Endothelial cell of umbilical vein (primary cell): ENCODE measurements around the gene RPGR. TPM values are rescaled to one million over a fixed set of nuclear protein-coding genes. Genes with fewer than 3 reads are reported as not detected.

Experiments
- BruUV-seq: library from RNA; stranded (reverse); fragments of 400-500 nt; replicated peaks from 2 replicates; lab custom pipeline; 2021; lab: Mats Ljungman, UMichigan
- CTCF ChIA-PET: fragments of 300-600, 350-600 bp; sonication (Branson Sonifier 250); formaldehyde crosslinking; loops from one replicate; lab custom pipeline; 2021; ENCODE audit warnings: antibody characterized with exemption, inconsistent platforms; lab: Charles Lee
- POLR2A ChIA-PET: fragments of 300-600, 350-600 bp; sonication (Branson Sonifier 250); formaldehyde crosslinking; loops from one replicate; lab custom pipeline; 2021; ENCODE audit warnings: antibody characterized with exemption, inconsistent platforms; lab: Charles Lee
- DNase-seq: peaks from one replicate; pipeline ENCODE4 v3.0.0-alpha.2; 2011; ENCODE audit warnings: low read depth, low spot score
- FAIRE-seq: peaks from 2 replicates; lab custom pipeline; 2011; peaks lifted over from hg19 to GRCh38; lab: Jason Lieb, UNC
- H2AFZ ChIP-seq: 2 replicates; pipeline ENCODE4 v1.6.0; 2012; ENCODE audit warnings: low read depth, low read length, control low read depth, inconsistent platforms
- H3K27ac ChIP-seq: 2 replicates; pipeline ENCODE4 v1.5.1; 2011; ENCODE audit warnings: low read depth, mild to moderate bottlenecking, control low read depth, low read length, moderate library complexity; ENCODE audit not compliant: insufficient read depth
- H3K27me3 ChIP-seq, 2 experiments: 2 replicates each; pipeline versions ENCODE4 v1.6.0 to v1.6.1; 2011; ENCODE audit warnings: low read length in 2 of 2, mixed read lengths in 1 of 2; ENCODE audit not compliant: control insufficient read depth in 2 of 2, insufficient read depth in 2 of 2
- H3K36me3 ChIP-seq, 2 experiments: 2 replicates in 1 of 2; 3 replicates in 1 of 2; pipeline ENCODE4 v1.5.1; 2011; ENCODE audit warnings: low read length in 2 of 2, mild to moderate bottlenecking in 1 of 2, moderate library complexity in 1 of 2; ENCODE audit not compliant: control insufficient read depth in 2 of 2, insufficient read depth in 2 of 2; ENCODE audit errors: extremely low read depth in 1 of 2
- H3K4me1 ChIP-seq: 3 replicates; pipeline ENCODE4 v1.5.1; 2011; ENCODE audit warnings: mild to moderate bottlenecking, low read length; ENCODE audit not compliant: control insufficient read depth, insufficient read depth; ENCODE audit errors: extremely low read depth
- H3K4me2 ChIP-seq: 2 replicates; pipeline ENCODE4 v1.6.1; 2011; ENCODE audit warnings: low read length, control low read depth, mixed read lengths; ENCODE audit not compliant: insufficient read depth
- H3K4me3 ChIP-seq, 3 experiments: fragments of 200-600 bp in 1 of 3; sonication (generic), shearing (Covaris generic) in 1 of 3; replicated peaks in 1 of 3; 2 replicates each; pipeline ENCODE4 v1.5.1; 2011 to 2016; ENCODE audit warnings: control low read depth in 3 of 3, low read length in 3 of 3, mild to moderate bottlenecking in 2 of 3, inconsistent platforms in 1 of 3, low read depth in 1 of 3, moderate library complexity in 1 of 3; ENCODE audit not compliant: insufficient read depth in 1 of 3
- H3K79me2 ChIP-seq: 2 replicates; pipeline ENCODE4 v1.6.0; 2012; ENCODE audit warnings: low read length, inconsistent platforms; ENCODE audit not compliant: control insufficient read depth, insufficient read depth
- H3K9ac ChIP-seq: replicated peaks from 2 replicates; pipeline ENCODE3; 2011; ENCODE audit warnings: low read length, control low read depth; ENCODE audit not compliant: insufficient read depth; ENCODE audit errors: extremely low read depth
- H3K9me1 ChIP-seq: replicated peaks from 3 replicates; pipeline ENCODE4 v1.6.0; 2011; ENCODE audit warnings: mild to moderate bottlenecking, low read length; ENCODE audit not compliant: control insufficient read depth, insufficient read depth; ENCODE audit errors: extremely low read depth
- H3K9me3 ChIP-seq: replicated peaks from 2 replicates; pipeline ENCODE4 v1.5.1; 2012; ENCODE audit warnings: low read length, inconsistent platforms; ENCODE audit not compliant: control insufficient read depth, insufficient read depth
- H4K20me1 ChIP-seq: replicated peaks from 2 replicates; pipeline ENCODE3; 2011; ENCODE audit warnings: mild to moderate bottlenecking, low read length; ENCODE audit not compliant: control insufficient read depth, insufficient read depth; ENCODE audit errors: extremely low read depth
- FOS ChIP-seq: IDR thresholded peaks from 2 replicates; pipeline ENCODE4 v1.6.1; 2011; ENCODE audit warnings: mild to moderate bottlenecking, low read length, moderate library complexity, borderline replicate concordance; ENCODE audit not compliant: insufficient read depth
- GATA2 ChIP-seq: IDR thresholded peaks from 2 replicates; pipeline ENCODE4 v1.7.0; 2011; ENCODE audit warnings: low read depth, mild to moderate bottlenecking, moderate library complexity, mixed read lengths, low read length; ENCODE audit not compliant: insufficient read length, insufficient read depth
- JUN ChIP-seq: IDR thresholded peaks from 2 replicates; pipeline ENCODE4 v1.6.1; 2011; ENCODE audit warnings: borderline replicate concordance, low read depth; ENCODE audit not compliant: insufficient read length, insufficient read depth
- POLR2A ChIP-seq: IDR thresholded peaks from 2 replicates; pipeline ENCODE4 v1.6.1; 2012; ENCODE audit warnings: low read depth, mild to moderate bottlenecking, control low read depth, low read length
- POLR2AphosphoS5 ChIP-seq: IDR thresholded peaks from 2 replicates; pipeline ENCODE4 v1.6.1; 2012; ENCODE audit warnings: low read depth, mild to moderate bottlenecking, control low read depth, low read length, moderate library complexity; ENCODE audit not compliant: insufficient read depth
- dilution Hi-C: fragments of 300-500 bp; cut with MboI; formaldehyde crosslinking; loops from one replicate; pipeline ENCODE4 v1.15.0; 2019; ENCODE audit warnings: low sequenced_read_pairs; ENCODE audit not compliant: extremely low pct_ligation_motif_present
- intact Hi-C: fragments of 100-400 bp; cut with micrococcal nuclease; formaldehyde crosslinking; loops from one replicate; pipeline ENCODE4 v1.10.0; 2022
- polyA plus RNA-seq, 4 experiments: library from polyadenylated mRNA; depleted of rRNA in 3 of 4; stranded (reverse) in 3 of 4; unstranded in 1 of 4; fragments of >200 nt; gene quantifications; 2 replicates each; pipeline versions ENCODE4 v1.2.1 to v1.2.3, GENCODE V29; 2011 to 2012; ENCODE audit warnings: missing spikeins in 1 of 4
- total RNA-seq: library from RNA; stranded (reverse); gene quantifications from 2 replicates; pipeline ENCODE4 v1.2.3, GENCODE V29; 2021
- TF ChIP-seq, protein P1 (sequence below): IDR thresholded peaks from 2 replicates; pipeline ENCODE4 v1.6.1; 2011; ENCODE audit not compliant: insufficient read depth, insufficient read length
- TF ChIP-seq, protein P2 (sequence below), 2 donors: IDR thresholded peaks; 1 replicate in 1 of 2; 2 replicates in 1 of 2; pipeline ENCODE4 v1.5.1; 2011; ENCODE audit warnings: low read length in 2 of 2, mild to moderate bottlenecking in 2 of 2, moderate library complexity in 2 of 2, control low read depth in 1 of 2, inconsistent platforms in 1 of 2, low read depth in 1 of 2; ENCODE audit not compliant: insufficient read depth in 1 of 2; ENCODE audit errors: extremely low read depth in 1 of 2

Gene RPGR
- total and polyA plus RNA-seq, 2 donors (not counting 3 experiments of a cell fraction or from before 2014, with no cell fraction given): 2.7 to 24.0 TPM

DNA sequence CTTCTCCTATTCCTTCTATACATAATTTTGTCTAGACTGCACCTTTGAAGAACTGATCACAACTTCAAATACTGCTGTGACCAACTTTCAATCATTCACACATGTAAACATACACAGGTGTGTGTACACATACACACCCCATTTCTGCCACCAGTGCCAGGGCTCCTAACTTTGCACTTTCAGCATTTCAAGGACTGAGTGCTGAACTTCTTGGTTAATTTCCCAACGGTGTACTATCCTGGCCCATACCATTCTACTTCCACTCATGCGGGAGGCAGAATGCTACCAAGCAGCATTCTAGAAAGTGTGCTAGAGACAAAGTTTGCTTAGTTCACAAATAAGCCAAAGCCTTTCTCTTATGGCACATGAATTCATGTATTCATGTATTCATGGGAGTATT, 51.2 kb downstream of the RPGR start:
- no peaks in the 10 kb centered on the region for H3K9me3 ChIP-seq
- no peak overlapping the region for H2AFZ ChIP-seq
- H3K9me1 ChIP-seq: no peaks in the 10 kb centered on the region
- intact Hi-C loops: no loop called here
- no peaks in the 10 kb centered on the region for H4K20me1 ChIP-seq
- no peak overlapping the region for H3K4me3 ChIP-seq
- H3K79me2 ChIP-seq: no peaks in the 10 kb centered on the region
- POLR2A ChIA-PET: no interaction called here
- H3K9ac ChIP-seq: no peak overlapping the region
- CTCF ChIA-PET: interaction anchor here (3.2 kb wide), 1 partner anchor 14 kb away, joined by 7 read pairs; no protein-coding TSS in a partner anchor
- H3K27ac ChIP-seq: peak overlapping the region; percentile 21
- H3K36me3 ChIP-seq: no peaks in the 10 kb centered on the region
- dilution Hi-C loops: no loop called here
- FAIRE-seq: no peak
- H3K4me1 ChIP-seq: peaks cover 17% of the 10 kb centered on the region
- DNase-seq: no peak
- TF ChIP-seq POLR2AphosphoS5 (no peak), POLR2A (no peak), JUN (no peak), GATA2 (no peak), FOS (no peak)
- TF ChIP-seq, protein P1, sequence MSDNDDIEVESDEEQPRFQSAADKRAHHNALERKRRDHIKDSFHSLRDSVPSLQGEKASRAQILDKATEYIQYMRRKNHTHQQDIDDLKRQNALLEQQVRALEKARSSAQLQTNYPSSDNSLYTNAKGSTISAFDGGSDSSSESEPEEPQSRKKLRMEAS: no peak
- BruUV-seq: no TSS peak
- H3K27me3 ChIP-seq: no peaks in the 10 kb centered on the region
- H3K4me2 ChIP-seq: peak overlapping the region; percentile 16

DNA sequence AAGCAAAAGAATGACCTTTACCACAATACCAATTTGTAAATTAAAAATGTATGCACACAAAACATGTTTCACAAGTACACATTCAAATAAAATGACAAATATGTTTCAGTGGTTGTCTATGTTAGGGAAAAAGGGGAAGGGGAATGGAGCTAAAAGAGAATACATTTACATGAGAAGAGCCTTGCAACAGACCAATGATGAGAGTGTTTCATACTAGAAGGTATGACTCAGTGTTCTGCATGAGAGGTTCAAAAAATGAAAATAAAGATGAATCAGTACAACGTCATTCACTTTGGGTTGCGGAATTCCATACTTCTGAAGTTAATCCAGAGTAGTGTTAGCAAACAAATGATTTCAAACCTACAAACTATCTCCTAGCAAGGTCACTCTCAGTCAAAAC, 51.7 kb downstream of the RPGR start:
- TF ChIP-seq GATA2 (no peak), JUN (peak; percentile 34), POLR2A (no peak), FOS (peak; percentile 55)
- TF ChIP-seq, protein P2, sequence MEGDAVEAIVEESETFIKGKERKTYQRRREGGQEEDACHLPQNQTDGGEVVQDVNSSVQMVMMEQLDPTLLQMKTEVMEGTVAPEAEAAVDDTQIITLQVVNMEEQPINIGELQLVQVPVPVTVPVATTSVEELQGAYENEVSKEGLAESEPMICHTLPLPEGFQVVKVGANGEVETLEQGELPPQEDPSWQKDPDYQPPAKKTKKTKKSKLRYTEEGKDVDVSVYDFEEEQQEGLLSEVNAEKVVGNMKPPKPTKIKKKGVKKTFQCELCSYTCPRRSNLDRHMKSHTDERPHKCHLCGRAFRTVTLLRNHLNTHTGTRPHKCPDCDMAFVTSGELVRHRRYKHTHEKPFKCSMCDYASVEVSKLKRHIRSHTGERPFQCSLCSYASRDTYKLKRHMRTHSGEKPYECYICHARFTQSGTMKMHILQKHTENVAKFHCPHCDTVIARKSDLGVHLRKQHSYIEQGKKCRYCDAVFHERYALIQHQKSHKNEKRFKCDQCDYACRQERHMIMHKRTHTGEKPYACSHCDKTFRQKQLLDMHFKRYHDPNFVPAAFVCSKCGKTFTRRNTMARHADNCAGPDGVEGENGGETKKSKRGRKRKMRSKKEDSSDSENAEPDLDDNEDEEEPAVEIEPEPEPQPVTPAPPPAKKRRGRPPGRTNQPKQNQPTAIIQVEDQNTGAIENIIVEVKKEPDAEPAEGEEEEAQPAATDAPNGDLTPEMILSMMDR (IDR thresholded peaks at IDR 0.05; ENCODE audit: extremely low read depth in 1 of 2, insufficient read depth in 1 of 2, low read depth in 1 of 2, low read length in 2 of 2): no peak
- ChIA-PET POLR2A (no interaction called here), CTCF (interaction anchor here (3.2 kb wide), 1 partner anchor 13 kb away, joined by 7 read pairs; no protein-coding TSS in a partner anchor)
- no peaks in the 10 kb centered on the region for H3K9me3 ChIP-seq
- peak; percentile 27 for DNase-seq
- H3K4me2 ChIP-seq: peak overlapping the region; percentile 16
- H4K20me1 ChIP-seq: no peaks in the 10 kb centered on the region
- FAIRE-seq: peak; percentile 4
- no peak overlapping the region for H3K4me3 ChIP-seq
- H2AFZ ChIP-seq: no peak overlapping the region
- no peaks in the 10 kb centered on the region for H3K79me2 ChIP-seq
- dilution Hi-C loops (no loop called here), intact Hi-C loops (no loop called here)
- BruUV-seq: no TSS peak
- H3K27ac ChIP-seq: peak overlapping the region; percentile 21
- peaks cover 21% of the 10 kb centered on the region for H3K4me1 ChIP-seq
- no peak overlapping the region for H3K9ac ChIP-seq
- H3K9me1 ChIP-seq: no peaks in the 10 kb centered on the region
- no peaks in the 10 kb centered on the region for H3K36me3 ChIP-seq
- no peaks in the 10 kb centered on the region for H3K27me3 ChIP-seq
